Suprapubic skin (tissue), 4 donors: ENCODE data around the gene B4GALT5. TPM values are rescaled to one million over a fixed set of nuclear protein-coding genes. Genes with fewer than 3 reads are reported as not detected.
A peak's percentile ranks its signal among the peaks of the same experiment; 100 is the strongest.

Experiments
- DNase-seq, 2 donors: peaks; one replicate each; pipeline ENCODE4 v3.0.0-alpha.2; 2019; ENCODE audit warnings: low spot score in 2 of 2
- H3K27ac ChIP-seq: fragments of 200-600 bp; sonication (generic); one replicate; pipeline ENCODE4 v1.5.1; 2019
- H3K27me3 ChIP-seq: fragments of 200-600 bp; sonication (generic); one replicate; pipeline ENCODE4 v1.5.1; 2019
- H3K36me3 ChIP-seq: fragments of 200-600 bp; sonication (generic); one replicate; pipeline ENCODE4 v1.5.1; 2019
- H3K4me1 ChIP-seq: fragments of 200-600 bp; sonication (generic); one replicate; pipeline ENCODE4 v1.5.1; 2019
- H3K4me3 ChIP-seq: fragments of 200-600 bp; sonication (generic); one replicate; pipeline ENCODE4 v1.5.1; 2019; ENCODE audit warnings: mild to moderate bottlenecking
- H3K9me3 ChIP-seq: fragments of 200-600 bp; sonication (generic); one replicate; pipeline ENCODE4 v1.5.1; 2019
- EP300 ChIP-seq: sonication (generic); formaldehyde crosslinking; IDR thresholded peaks from one replicate; pipeline ENCODE4 v1.6.1; 2017; ENCODE audit warnings: antibody characterized with exemption
- POLR2A ChIP-seq, 2 donors: fragments of 450-650 bp; IDR thresholded peaks; one replicate each; pipeline ENCODE4 v1.6.1; 2017; ENCODE audit warnings: antibody characterized with exemption in 2 of 2, mild to moderate bottlenecking in 2 of 2, moderate library complexity in 2 of 2
- POLR2AphosphoS5 ChIP-seq, 3 donors: sonication (generic); formaldehyde crosslinking; IDR thresholded peaks; one replicate each; pipeline ENCODE4 v1.6.1; 2017; ENCODE audit warnings: antibody characterized with exemption in 3 of 3
- WGBS: methylation state at CpG from one replicate; pipeline ENCODE4 v1.1.5; 2018; 5-methylcytosine and 5-hydroxymethylcytosine counted together
- total RNA-seq, 4 donors: library from RNA; depleted of rRNA; stranded (reverse); fragments of >200 nt; gene quantifications; one replicate each; pipeline ENCODE4 v1.1.0, GENCODE V29; 2016
- TF ChIP-seq, protein P1 (sequence below), 2 donors: fragments of 200-600 bp in 1 of 2; fragments of 450-650 bp in 1 of 2; sonication (generic) in 1 of 2; IDR thresholded peaks; one replicate each; pipeline ENCODE4 v1.5.1; 2016 to 2019; ENCODE audit warnings: antibody characterized with exemption in 2 of 2, mild to moderate bottlenecking in 1 of 2, moderate library complexity in 1 of 2

Gene B4GALT5
- total RNA-seq, 4 donors from 2014 or later: 8.8 to 12.7 (median 10.1) TPM

DNA sequence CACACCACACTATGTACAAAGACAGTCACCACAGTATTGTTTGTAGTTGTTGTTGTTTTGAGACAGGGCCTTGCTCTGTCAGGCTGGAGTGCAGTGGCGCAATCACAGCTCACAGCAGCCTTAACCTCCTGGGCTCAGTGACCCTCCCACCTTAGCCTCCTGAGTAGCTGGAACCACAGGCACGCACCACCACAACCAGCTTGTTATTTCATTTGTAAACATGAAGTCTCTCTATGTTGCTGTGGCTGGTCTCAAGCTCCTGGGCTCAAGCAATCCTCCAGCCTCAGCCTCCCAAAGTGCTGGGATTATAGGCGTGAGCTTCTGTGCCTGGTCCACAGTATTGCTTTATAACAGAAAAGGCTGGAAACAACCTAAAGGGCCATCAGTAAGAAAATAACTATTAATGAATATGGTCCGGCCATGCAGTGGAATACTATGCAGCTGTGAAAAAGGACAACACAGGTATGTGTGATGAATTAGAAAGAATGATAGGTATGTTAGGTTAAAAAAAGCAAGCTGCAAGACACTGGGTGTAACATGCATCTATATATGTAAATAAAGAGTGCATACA lies 115.8 kb downstream of the B4GALT5 start:
- Histone ChIP-seq H3K9me3 (no peaks in the 10 kb centered on the region), H3K36me3 (no peaks in the 10 kb centered on the region), H3K27me3 (no peaks in the 10 kb centered on the region), H3K4me1 (peaks cover 13% of the 10 kb centered on the region), H3K27ac (no peak overlapping the region), H3K4me3 (no peak overlapping the region)
- WGBS: 93% methylated on average over 4 of the region's 4 CpGs
- no peak for DNase-seq
- TF ChIP-seq EP300 (no peak), POLR2A (IDR thresholded peaks at IDR 0.05) (no peak), POLR2AphosphoS5 (IDR thresholded peaks at IDR 0.05) (no peak)
- TF ChIP-seq, protein P1, sequence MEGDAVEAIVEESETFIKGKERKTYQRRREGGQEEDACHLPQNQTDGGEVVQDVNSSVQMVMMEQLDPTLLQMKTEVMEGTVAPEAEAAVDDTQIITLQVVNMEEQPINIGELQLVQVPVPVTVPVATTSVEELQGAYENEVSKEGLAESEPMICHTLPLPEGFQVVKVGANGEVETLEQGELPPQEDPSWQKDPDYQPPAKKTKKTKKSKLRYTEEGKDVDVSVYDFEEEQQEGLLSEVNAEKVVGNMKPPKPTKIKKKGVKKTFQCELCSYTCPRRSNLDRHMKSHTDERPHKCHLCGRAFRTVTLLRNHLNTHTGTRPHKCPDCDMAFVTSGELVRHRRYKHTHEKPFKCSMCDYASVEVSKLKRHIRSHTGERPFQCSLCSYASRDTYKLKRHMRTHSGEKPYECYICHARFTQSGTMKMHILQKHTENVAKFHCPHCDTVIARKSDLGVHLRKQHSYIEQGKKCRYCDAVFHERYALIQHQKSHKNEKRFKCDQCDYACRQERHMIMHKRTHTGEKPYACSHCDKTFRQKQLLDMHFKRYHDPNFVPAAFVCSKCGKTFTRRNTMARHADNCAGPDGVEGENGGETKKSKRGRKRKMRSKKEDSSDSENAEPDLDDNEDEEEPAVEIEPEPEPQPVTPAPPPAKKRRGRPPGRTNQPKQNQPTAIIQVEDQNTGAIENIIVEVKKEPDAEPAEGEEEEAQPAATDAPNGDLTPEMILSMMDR (IDR thresholded peaks at IDR 0.05): no peak

DNA sequence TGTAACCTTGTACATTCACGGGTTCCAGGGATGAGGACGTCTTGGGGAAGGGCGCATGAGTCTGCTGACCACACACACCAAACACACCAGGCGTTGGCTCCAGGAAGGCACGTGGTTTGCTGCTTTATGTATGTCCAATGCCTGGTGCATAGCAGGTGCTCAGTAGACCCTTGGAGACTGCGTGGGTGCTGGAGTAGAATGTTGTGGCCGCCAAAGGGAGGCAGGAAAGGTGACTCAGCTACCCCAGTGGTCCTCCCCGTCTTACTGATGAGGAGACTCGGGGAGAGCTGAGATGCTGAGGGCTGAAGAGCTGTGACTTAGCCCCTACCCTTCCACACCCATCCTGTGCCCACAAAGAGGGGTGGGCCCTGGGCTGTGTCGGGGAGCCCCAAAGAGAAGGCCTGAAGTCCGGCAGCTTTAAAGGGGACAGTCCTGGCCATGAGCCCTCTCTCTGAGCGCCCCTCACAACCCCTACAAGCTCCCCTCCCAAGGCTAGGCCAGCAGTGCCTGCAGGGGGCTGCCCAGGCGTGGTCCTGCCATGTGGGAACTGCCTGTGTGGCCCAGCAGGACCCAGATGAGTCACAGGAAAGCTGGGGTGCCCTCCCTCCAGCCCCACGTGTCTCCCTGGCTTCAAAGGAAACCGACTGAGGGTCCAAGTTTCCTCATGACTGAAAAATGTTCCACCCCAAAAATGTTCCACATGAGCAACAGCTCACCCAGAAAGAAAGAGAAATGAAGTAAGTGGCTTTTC lies 117.7 kb downstream of the B4GALT5 start:
- 75% methylated on average over 11 of the region's 15 CpGs for whole genome bisulfite sequencing
- H3K4me1 ChIP-seq: peaks cover 14% of the 10 kb centered on the region
- no peaks in the 10 kb centered on the region for H3K9me3 ChIP-seq
- H3K27me3 ChIP-seq: no peaks in the 10 kb centered on the region
- H3K27ac ChIP-seq: peak overlapping the region; percentile 51
- H3K36me3 ChIP-seq: no peaks in the 10 kb centered on the region
- DNase-seq: no peak
- no peak overlapping the region for H3K4me3 ChIP-seq
- TF ChIP-seq POLR2AphosphoS5 (IDR thresholded peaks at IDR 0.05) (peak in 2 of 3 donors; percentile 26 to 43), POLR2A (IDR thresholded peaks at IDR 0.05) (no peak)
- TF ChIP-seq, protein P1 (IDR thresholded peaks at IDR 0.05): no peak

DNA sequence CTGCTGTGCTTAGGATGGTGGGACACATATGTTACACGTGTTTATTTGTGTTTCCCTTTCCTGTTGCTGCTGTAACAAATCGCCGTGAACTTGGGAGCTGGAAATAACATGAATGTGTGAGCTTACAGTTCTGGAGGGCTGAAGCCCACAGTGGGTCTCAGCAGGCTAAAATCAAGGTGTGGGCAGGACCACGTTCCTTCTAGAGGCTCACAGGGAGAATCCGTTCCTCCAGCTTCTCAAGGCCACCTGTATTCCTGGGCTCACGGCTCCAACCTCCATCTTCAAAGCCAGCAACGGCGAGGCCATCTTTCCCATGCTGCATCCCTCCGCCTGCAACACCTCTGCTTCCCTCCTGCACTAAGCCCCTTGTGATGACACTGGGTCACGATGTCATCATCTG lies 118.3 kb downstream of the B4GALT5 start:
- H3K27ac ChIP-seq: peak overlapping the region; percentile 51
- TF ChIP-seq, protein P1 (IDR thresholded peaks at IDR 0.05): no peak
- TF ChIP-seq EP300: no peak
- no peak for TF ChIP-seq POLR2AphosphoS5 (IDR thresholded peaks at IDR 0.05)
- H3K27me3 ChIP-seq: no peaks in the 10 kb centered on the region
- H3K4me3 ChIP-seq: no peak overlapping the region
- no peaks in the 10 kb centered on the region for H3K9me3 ChIP-seq
- no peaks in the 10 kb centered on the region for H3K36me3 ChIP-seq
- WGBS: 83% methylated on average over 9 of the region's 10 CpGs
- H3K4me1 ChIP-seq: peaks cover 15% of the 10 kb centered on the region
- DNase-seq: no peak

DNA sequence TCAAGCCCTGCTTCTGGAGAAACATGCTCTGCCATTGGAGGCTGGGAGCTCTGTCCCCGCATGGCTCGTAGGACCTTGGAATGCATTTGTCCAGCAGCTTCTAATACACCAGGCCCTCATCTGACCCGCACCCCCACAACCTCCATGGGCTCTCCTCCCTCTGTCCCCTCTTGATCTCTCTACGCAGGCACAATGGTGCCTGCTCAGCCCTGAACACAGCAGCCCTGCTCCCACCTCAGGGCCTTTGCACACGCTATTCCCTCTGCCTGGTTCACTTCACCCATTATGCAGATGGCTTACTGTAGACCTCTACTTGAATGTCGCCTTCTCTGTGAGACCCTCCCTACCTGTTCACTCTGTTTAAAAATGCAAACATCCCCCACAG lies 118.8 kb downstream of the B4GALT5 start:
- no peaks in the 10 kb centered on the region for H3K9me3 ChIP-seq

More for the DNA sequence above, 118.8 kb downstream of the B4GALT5 start:
- WGBS: over 99% methylated on average over 5 of the region's 6 CpGs
- Histone ChIP-seq H3K36me3 (no peaks in the 10 kb centered on the region), H3K4me3 (no peak overlapping the region), H3K4me1 (peaks cover 15% of the 10 kb centered on the region), H3K27ac (peak overlapping the region; percentile 37), H3K27me3 (no peaks in the 10 kb centered on the region)
- TF ChIP-seq POLR2AphosphoS5 (IDR thresholded peaks at IDR 0.05): no peak
- no peak for TF ChIP-seq EP300
- TF ChIP-seq POLR2A (IDR thresholded peaks at IDR 0.05): no peak
- TF ChIP-seq, protein P1 (IDR thresholded peaks at IDR 0.05): no peak
- no peak for DNase-seq
